Ishikawa (cell line): ENCODE measurements around the gene MTMR2.

Experiments
- YY1 ChIP-seq: IDR thresholded peaks from 2 replicates; pipeline ENCODE4 v1.6.1; 2012; ENCODE audit warnings: low read depth
- ZBTB7A ChIP-seq: IDR thresholded peaks from 2 replicates; pipeline ENCODE4 v1.6.1; 2012; ENCODE audit warnings: low read depth

DNA sequence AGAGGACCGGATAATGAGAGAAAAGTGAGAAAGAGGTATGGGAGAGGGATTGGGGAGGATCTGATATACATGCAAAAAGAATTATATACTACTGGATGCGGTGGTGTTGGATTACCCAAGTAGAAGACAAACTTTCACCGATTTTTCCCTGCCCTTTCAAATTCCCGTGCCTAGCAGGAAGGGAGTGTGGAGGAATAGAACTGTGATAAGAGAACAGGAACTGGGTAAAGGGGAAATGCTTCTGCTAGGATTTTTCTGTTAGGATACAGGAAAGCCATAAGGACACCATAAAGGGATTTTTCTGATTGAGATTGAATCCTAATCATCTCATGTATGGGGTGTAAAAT is 480 bp upstream of the MTMR2 start:
- TF ChIP-seq ZBTB7A (no peak), YY1 (no peak)
